GM12878 (cell line): Measurements from ENCODE around the gene TOX4. TPM values are rescaled to one million over a fixed set of nuclear protein-coding genes. Genes with fewer than 3 reads are reported as not detected.
A peak's percentile ranks its signal among the peaks of the same experiment; 100 is the strongest.

Experiments
- ASH2L ChIP-seq: fragments of 300-600, 200-600 bp; sonication (generic); IDR thresholded peaks from 2 replicates; pipeline ENCODE4 v1.6.1; 2017; ENCODE audit warnings: low read depth, mild to moderate bottlenecking, borderline replicate concordance
- BACH1 ChIP-seq: fragments of 450-650 bp; IDR thresholded peaks from 2 replicates; pipeline ENCODE4 v1.6.1; 2017; ENCODE audit warnings: mild to moderate bottlenecking, borderline replicate concordance
- BHLHE40 ChIP-seq, 2 experiments: fragments of 450-650 bp in 1 of 2; IDR thresholded peaks; 2 replicates each; pipeline ENCODE4 v1.6.1; 2011 to 2017; ENCODE audit warnings: low read depth in 2 of 2, borderline replicate concordance in 1 of 2, improper control_type of control experiment in 1 of 2, low read length in 1 of 2, mild to moderate bottlenecking in 1 of 2
- ETV6 ChIP-seq, 2 experiments: fragments of 450-650 bp in 1 of 2; IDR thresholded peaks in 1 of 2; conservative IDR thresholded peaks in 1 of 2; 2 replicates each; pipeline ENCODE4 v1.6.1; 2014; ENCODE audit warnings: antibody characterized with exemption in 1 of 2, borderline replicate concordance in 1 of 2, low read depth in 1 of 2, mild to moderate bottlenecking in 1 of 2, moderate library complexity in 1 of 2
- GABPA ChIP-seq: IDR thresholded peaks from 2 replicates; pipeline ENCODE4 v1.6.1; 2014; ENCODE audit warnings: antibody characterized with exemption, low read depth, mild to moderate bottlenecking, inconsistent platforms
- HCFC1 ChIP-seq: fragments of 150-350 bp; IDR thresholded peaks from 2 replicates; pipeline ENCODE4 v1.6.1; 2014; ENCODE audit warnings: low read length
- HDGF ChIP-seq: fragments of 450-650 bp; IDR thresholded peaks from 2 replicates; pipeline ENCODE4 v1.6.1; 2016; ENCODE audit warnings: antibody characterized with exemption
- KLF5 ChIP-seq: fragments of 450-650 bp; IDR thresholded peaks from 2 replicates; pipeline ENCODE4 v1.6.1; 2014; ENCODE audit warnings: mild to moderate bottlenecking; ENCODE audit not compliant: partially characterized antibody
- NBN ChIP-seq: fragments of 450-650 bp; IDR thresholded peaks from 2 replicates; pipeline ENCODE4 v1.6.1; 2016
- RB1 ChIP-seq: fragments of 450-650 bp; formaldehyde crosslinking; IDR thresholded peaks from 2 replicates; pipeline ENCODE4 v1.6.1; 2017; ENCODE audit warnings: mild to moderate bottlenecking, borderline replicate concordance
- RBBP5 ChIP-seq: fragments of 200-600 bp; sonication (generic); conservative IDR thresholded peaks from 2 replicates; pipeline ENCODE4 v1.6.1; 2016
- SIX5 ChIP-seq: IDR thresholded peaks from 2 replicates; pipeline ENCODE4 v1.6.1; 2011; ENCODE audit warnings: mild to moderate bottlenecking, low read depth, low read length, moderate library complexity; ENCODE audit not compliant: severe bottlenecking
- TBL1XR1 ChIP-seq: IDR thresholded peaks from 2 replicates; pipeline ENCODE4 v1.6.1; 2012; ENCODE audit warnings: low read depth, low read length, improper control_type of control experiment
- TCF12 ChIP-seq: IDR thresholded peaks from 2 replicates; pipeline ENCODE4 v1.6.1; 2011; ENCODE audit warnings: low read depth, mild to moderate bottlenecking, low read length
- ZNF384 ChIP-seq: IDR thresholded peaks from 2 replicates; pipeline ENCODE4 v1.6.1; 2012; ENCODE audit warnings: low read depth, mild to moderate bottlenecking, low read length, improper control_type of control experiment, borderline replicate concordance
- polyA plus RNA-seq, 11 experiments: library from polyadenylated mRNA; depleted of rRNA in 4 of 11; unstranded in 6 of 11; stranded (reverse) in 5 of 11; fragments of >200 nt; fragmentation: Nextera tagmentation in 4 of 11; fragmentation: Illumina TruSeq in 1 of 11; extraction: Ambion mirVana in 4 of 11; extraction: Trizol in 1 of 11; gene quantifications; 1 replicate in 1 of 11; 2 replicates in 10 of 11; pipeline versions ENCODE4 v1.2.1 to v1.2.3, GENCODE V29; 2011 to 2016; ENCODE audit warnings: inconsistent platforms in 2 of 11, missing spikeins in 2 of 11, low read depth in 1 of 11
- total RNA-seq, 4 experiments: library from RNA; depleted of rRNA in 3 of 4; stranded (reverse); fragments of >200 nt in 3 of 4; fragmentation: Illumina TruSeq in 1 of 4; extraction: Trizol in 1 of 4; gene quantifications; 2 replicates each; pipeline versions ENCODE4 v1.2.1 to v1.2.3, GENCODE V29; 2013 to 2021
- TF ChIP-seq, protein P1 (sequence below): IDR thresholded peaks from 2 replicates; pipeline ENCODE4 v1.6.1; 2012; ENCODE audit warnings: low read depth, low read length, improper control_type of control experiment
- TF ChIP-seq, protein P2 (sequence below): fragments of 450-650 bp; IDR thresholded peaks from 2 replicates; pipeline ENCODE4 v1.6.1; 2017; ENCODE audit warnings: mild to moderate bottlenecking, moderate library complexity
- TF ChIP-seq, protein P3 (sequence below): IDR thresholded peaks from 2 replicates; pipeline ENCODE4 v1.6.1; 2011; ENCODE audit warnings: low read depth, low read length, improper control_type of control experiment, borderline replicate concordance
- TF ChIP-seq, protein P4 (sequence below): fragments of 450-650 bp; IDR thresholded peaks from 2 replicates; pipeline ENCODE4 v1.6.1; 2018; ENCODE audit warnings: borderline replicate concordance, mild to moderate bottlenecking; ENCODE audit not compliant: partially characterized antibody

The TOX4 gene
- total and polyA plus RNA-seq, 10 of the 15 experiments (the other 5 are each of a cell fraction or from before 2014, with no cell fraction given): 18.4 to 113 (median 55.2) TPM

GRCh38 chr14:21476925-21477681 lies at the start of gene TOX4, which contains the start of gene RAB2B (continued):
- TF ChIP-seq, protein P1, sequence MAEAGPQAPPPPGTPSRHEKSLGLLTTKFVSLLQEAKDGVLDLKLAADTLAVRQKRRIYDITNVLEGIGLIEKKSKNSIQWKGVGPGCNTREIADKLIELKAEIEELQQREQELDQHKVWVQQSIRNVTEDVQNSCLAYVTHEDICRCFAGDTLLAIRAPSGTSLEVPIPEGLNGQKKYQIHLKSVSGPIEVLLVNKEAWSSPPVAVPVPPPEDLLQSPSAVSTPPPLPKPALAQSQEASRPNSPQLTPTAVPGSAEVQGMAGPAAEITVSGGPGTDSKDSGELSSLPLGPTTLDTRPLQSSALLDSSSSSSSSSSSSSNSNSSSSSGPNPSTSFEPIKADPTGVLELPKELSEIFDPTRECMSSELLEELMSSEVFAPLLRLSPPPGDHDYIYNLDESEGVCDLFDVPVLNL: 0 out of 2 replicates have a peak, but pooled peaks have one; percentile 17
- TF ChIP-seq ETV6 (conservative IDR thresholded peaks at IDR 0.05 in 1 of 2, IDR thresholded peaks at IDR 0.05 in 1 of 2; ENCODE audit: borderline replicate concordance in 1 of 2, low read depth in 1 of 2): no peak
- peak; percentile 91 for TF ChIP-seq GABPA
- TF ChIP-seq NBN: peak; percentile 97
- TF ChIP-seq BHLHE40 (IDR thresholded peaks at IDR 0.05; ENCODE audit: borderline replicate concordance in 1 of 2, low read depth in 2 of 2, low read length in 1 of 2): peak; percentile 44 to 67; a peak in 3 of 4 replicates
- TF ChIP-seq RB1: peak; percentile 48; the same call in 1 of the 2 replicates
- no peak for TF ChIP-seq ZNF384
- 0 out of 2 replicates have a peak, but pooled peaks have one; percentile 40 for TF ChIP-seq ASH2L
- no peak for TF ChIP-seq TCF12
- peak; percentile 71 for TF ChIP-seq KLF5
- peak; percentile 73 for TF ChIP-seq HCFC1
- TF ChIP-seq, protein P2, sequence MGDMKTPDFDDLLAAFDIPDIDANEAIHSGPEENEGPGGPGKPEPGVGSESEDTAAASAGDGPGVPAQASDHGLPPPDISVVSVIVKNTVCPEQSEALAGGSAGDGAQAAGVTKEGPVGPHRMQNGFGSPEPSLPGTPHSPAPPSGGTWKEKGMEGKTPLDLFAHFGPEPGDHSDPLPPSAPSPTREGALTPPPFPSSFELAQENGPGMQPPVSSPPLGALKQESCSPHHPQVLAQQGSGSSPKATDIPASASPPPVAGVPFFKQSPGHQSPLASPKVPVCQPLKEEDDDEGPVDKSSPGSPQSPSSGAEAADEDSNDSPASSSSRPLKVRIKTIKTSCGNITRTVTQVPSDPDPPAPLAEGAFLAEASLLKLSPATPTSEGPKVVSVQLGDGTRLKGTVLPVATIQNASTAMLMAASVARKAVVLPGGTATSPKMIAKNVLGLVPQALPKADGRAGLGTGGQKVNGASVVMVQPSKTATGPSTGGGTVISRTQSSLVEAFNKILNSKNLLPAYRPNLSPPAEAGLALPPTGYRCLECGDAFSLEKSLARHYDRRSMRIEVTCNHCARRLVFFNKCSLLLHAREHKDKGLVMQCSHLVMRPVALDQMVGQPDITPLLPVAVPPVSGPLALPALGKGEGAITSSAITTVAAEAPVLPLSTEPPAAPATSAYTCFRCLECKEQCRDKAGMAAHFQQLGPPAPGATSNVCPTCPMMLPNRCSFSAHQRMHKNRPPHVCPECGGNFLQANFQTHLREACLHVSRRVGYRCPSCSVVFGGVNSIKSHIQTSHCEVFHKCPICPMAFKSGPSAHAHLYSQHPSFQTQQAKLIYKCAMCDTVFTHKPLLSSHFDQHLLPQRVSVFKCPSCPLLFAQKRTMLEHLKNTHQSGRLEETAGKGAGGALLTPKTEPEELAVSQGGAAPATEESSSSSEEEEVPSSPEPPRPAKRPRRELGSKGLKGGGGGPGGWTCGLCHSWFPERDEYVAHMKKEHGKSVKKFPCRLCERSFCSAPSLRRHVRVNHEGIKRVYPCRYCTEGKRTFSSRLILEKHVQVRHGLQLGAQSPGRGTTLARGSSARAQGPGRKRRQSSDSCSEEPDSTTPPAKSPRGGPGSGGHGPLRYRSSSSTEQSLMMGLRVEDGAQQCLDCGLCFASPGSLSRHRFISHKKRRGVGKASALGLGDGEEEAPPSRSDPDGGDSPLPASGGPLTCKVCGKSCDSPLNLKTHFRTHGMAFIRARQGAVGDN: no peak
- TF ChIP-seq HDGF: peak; percentile 91
- TF ChIP-seq BACH1: peak; percentile 80; the same call in 1 of the 2 replicates
- TF ChIP-seq, protein P3, sequence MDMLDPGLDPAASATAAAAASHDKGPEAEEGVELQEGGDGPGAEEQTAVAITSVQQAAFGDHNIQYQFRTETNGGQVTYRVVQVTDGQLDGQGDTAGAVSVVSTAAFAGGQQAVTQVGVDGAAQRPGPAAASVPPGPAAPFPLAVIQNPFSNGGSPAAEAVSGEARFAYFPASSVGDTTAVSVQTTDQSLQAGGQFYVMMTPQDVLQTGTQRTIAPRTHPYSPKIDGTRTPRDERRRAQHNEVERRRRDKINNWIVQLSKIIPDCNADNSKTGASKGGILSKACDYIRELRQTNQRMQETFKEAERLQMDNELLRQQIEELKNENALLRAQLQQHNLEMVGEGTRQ: no peak
- peak; percentile 87 for TF ChIP-seq TBL1XR1
- TF ChIP-seq, protein P4, sequence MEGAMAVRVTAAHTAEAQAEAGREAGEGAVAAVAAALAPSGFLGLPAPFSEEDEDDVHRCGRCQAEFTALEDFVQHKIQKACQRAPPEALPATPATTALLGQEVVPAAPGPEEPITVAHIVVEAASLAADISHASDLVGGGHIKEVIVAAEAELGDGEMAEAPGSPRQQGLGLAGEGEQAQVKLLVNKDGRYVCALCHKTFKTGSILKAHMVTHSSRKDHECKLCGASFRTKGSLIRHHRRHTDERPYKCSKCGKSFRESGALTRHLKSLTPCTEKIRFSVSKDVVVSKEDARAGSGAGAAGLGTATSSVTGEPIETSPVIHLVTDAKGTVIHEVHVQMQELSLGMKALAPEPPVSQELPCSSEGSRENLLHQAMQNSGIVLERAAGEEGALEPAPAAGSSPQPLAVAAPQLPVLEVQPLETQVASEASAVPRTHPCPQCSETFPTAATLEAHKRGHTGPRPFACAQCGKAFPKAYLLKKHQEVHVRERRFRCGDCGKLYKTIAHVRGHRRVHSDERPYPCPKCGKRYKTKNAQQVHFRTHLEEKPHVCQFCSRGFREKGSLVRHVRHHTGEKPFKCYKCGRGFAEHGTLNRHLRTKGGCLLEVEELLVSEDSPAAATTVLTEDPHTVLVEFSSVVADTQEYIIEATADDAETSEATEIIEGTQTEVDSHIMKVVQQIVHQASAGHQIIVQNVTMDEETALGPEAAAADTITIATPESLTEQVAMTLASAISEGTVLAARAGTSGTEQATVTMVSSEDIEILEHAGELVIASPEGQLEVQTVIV: no peak
- peak; percentile 43 for TF ChIP-seq SIX5
- TF ChIP-seq RBBP5: 0 out of 2 replicates have a peak, but pooled peaks have one; percentile 49
